ENCODE results near the gene RFC2. TPM values are rescaled to one million over a fixed set of nuclear protein-coding genes. Genes with fewer than 3 reads are reported as not detected.

The RFC2 gene
- total and polyA plus RNA-seq, 8 donors: 8.1 to 11.4 (median 9.3) TPM

DNA sequence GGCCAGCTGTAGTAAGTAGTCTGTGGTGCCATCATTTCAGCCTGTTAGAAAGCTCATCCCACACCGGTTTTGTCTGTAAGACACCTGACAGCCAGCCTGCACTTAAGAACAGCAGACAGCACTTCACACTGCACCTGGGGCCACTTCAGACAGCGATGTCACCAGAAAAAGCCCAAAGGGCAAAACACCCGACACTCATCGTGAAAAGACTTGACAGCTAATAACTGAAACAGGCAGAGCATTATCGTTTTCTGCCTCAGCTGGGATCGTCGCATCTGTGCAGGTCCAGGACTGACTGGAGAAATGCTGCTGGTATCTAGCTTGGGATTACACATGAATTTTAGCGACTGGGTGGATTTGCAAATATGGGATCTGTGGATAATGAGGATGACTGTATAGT lies 61.1 kb downstream of the RFC2 start:
- 85 to 86% methylated on average over 8 of the region's 8 CpGs for WGBS, 2 donors
- no peak overlapping the region for H3K4me3 ChIP-seq
- H3K9me3 ChIP-seq: no peaks in the 10 kb centered on the region
- TF ChIP-seq, protein P1, sequence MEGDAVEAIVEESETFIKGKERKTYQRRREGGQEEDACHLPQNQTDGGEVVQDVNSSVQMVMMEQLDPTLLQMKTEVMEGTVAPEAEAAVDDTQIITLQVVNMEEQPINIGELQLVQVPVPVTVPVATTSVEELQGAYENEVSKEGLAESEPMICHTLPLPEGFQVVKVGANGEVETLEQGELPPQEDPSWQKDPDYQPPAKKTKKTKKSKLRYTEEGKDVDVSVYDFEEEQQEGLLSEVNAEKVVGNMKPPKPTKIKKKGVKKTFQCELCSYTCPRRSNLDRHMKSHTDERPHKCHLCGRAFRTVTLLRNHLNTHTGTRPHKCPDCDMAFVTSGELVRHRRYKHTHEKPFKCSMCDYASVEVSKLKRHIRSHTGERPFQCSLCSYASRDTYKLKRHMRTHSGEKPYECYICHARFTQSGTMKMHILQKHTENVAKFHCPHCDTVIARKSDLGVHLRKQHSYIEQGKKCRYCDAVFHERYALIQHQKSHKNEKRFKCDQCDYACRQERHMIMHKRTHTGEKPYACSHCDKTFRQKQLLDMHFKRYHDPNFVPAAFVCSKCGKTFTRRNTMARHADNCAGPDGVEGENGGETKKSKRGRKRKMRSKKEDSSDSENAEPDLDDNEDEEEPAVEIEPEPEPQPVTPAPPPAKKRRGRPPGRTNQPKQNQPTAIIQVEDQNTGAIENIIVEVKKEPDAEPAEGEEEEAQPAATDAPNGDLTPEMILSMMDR (IDR thresholded peaks at IDR 0.05): no peak
- intact Hi-C loops (cut with DNase I): no loop called here
- no peak for DNase-seq
- H3K27ac ChIP-seq: no peak overlapping the region
- peaks cover 0 to 69% (median 54%) of the 10 kb centered on the region in 3 donors for H3K36me3 ChIP-seq
- no peak for ATAC-seq
- FAIRE-seq: no peak
- H3K4me1 ChIP-seq: peaks cover 0 to 5% (median 0%) of the 10 kb centered on the region in 3 donors
- no peaks in the 10 kb centered on the region for H3K27me3 ChIP-seq

DNA sequence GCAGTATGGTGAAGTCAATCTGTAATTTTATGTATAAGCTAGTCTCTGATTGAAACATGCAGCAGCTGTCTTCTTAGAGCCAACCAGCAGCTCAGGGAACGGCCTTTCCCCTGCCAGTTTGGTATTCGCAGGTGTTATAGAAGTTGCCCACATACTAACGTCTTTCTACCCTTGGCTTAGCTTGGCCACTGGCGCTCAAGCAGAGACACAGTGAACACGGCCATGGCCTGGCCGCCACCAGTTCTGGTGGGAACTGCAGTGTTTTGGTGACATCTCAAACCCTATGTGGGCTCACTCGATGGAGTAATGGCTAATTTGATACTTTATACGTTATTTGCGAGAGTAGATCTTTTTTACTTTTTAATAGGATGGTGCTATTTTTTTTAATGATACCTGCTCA lies 63.0 kb downstream of the RFC2 start:
- ATAC-seq (no peak), FAIRE-seq (no peak), DNase-seq (no peak)
- Histone ChIP-seq H3K4me3 (no peak overlapping the region), H3K27me3 (no peaks in the 10 kb centered on the region), H3K4me1 (peaks cover 10 to 17% (median 12%) of the 10 kb centered on the region in 3 donors), H3K36me3 (peaks cover 0 to 69% (median 47%) of the 10 kb centered on the region in 3 donors), H3K9me3 (no peaks in the 10 kb centered on the region), H3K27ac (no peak overlapping the region)
- TF ChIP-seq, protein P1 (IDR thresholded peaks at IDR 0.05): no peak
- intact Hi-C loops (cut with DNase I): no loop called here
- WGBS, 2 donors: 91 to 93% methylated on average over 9 of the region's 9 CpGs

DNA sequence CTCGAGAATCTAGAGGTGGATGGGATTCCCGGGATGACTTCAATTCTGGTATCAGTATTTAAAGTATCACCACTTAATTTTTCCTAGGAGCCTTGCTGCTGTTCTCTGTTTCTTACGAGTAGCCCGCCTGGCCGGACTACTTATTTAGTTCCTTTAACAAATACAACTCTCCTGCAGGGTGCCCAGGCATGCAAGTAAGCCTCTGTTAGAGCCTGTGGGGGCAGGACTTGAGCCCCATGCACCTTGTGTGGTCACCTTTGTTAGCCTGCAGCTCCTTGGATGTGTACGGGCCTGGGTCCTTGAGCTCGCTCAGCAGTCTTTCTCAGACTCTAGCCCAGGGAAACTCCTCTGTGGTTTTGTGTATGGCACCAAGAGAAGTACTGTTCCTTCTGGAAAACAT lies 63.9 kb downstream of the RFC2 start:
- H3K36me3 ChIP-seq: peaks cover 0 to 69% (median 47%) of the 10 kb centered on the region in 3 donors

DNA sequence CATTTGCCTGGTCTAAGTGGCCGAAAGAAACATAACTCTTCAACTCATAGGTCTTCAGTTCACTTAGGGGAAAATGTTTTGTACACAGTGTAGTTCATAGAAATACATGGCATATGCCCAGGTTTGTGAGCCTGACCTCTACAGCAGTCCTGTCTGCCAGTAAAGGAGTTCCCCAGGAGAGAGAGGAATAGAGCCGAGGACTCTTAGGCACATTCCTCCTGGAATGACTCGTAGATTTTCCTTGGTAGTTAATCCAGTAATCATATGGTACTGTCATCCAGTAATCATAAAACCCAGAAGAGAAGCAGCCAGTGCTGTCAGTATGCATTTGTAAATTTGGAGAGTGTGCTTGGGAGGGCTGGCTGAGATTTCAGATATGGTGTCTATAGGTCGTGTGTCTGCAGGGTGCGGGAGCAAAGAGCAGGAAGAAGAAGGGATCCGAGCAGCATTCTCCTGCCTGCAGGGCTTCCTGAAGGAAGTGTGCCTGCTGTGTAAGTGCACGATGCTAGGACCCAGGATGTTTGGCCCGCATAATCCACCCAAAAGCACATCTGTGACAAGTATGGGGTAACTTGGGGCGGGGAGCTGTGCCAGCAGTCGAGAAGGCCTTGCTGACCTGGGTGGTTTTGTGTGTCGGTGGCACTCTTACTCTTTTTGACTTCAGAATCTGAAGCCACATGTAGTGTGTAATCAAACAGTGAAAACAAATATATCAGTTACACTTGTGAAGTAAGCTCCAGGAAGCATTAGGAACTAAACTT lies 66.1 kb downstream of the RFC2 start:
- intact Hi-C loops (cut with DNase I): loop anchor here in 1 of 3 donors (10.0 kb wide), 1 partner anchor 123 kb away; no protein-coding TSS in a partner anchor
- no peak overlapping the region for H3K27ac ChIP-seq
- peaks cover 29 to 39% (median 38%) of the 10 kb centered on the region in 3 donors for H3K4me1 ChIP-seq
- 58 to 61% methylated on average over 11 of the region's 11 CpGs for WGBS, 2 donors
- no peak overlapping the region for H3K4me3 ChIP-seq
- DNase-seq (no peak), FAIRE-seq (no peak), ATAC-seq (no peak)
- peaks cover 0 to 49% (median 32%) of the 10 kb centered on the region in 3 donors for H3K36me3 ChIP-seq
- TF ChIP-seq, protein P1 (IDR thresholded peaks at IDR 0.05): no peak
- H3K9me3 ChIP-seq: no peaks in the 10 kb centered on the region
- H3K27me3 ChIP-seq: no peaks in the 10 kb centered on the region

More for the DNA sequence above, 63.9 kb downstream of the RFC2 start:
- DNase-seq (no peak), ATAC-seq (no peak), FAIRE-seq (no peak)
- no peaks in the 10 kb centered on the region for H3K27me3 ChIP-seq
- H3K4me1 ChIP-seq: peaks cover 19 to 26% (median 21%) of the 10 kb centered on the region in 3 donors
- WGBS, 2 donors: 88 to 89% methylated on average over 7 of the region's 7 CpGs
- no peak overlapping the region for H3K4me3 ChIP-seq
- TF ChIP-seq, protein P1 (IDR thresholded peaks at IDR 0.05): no peak
- no peaks in the 10 kb centered on the region for H3K9me3 ChIP-seq
- no peak overlapping the region for H3K27ac ChIP-seq
- intact Hi-C loops (cut with DNase I): no loop called here

DNA sequence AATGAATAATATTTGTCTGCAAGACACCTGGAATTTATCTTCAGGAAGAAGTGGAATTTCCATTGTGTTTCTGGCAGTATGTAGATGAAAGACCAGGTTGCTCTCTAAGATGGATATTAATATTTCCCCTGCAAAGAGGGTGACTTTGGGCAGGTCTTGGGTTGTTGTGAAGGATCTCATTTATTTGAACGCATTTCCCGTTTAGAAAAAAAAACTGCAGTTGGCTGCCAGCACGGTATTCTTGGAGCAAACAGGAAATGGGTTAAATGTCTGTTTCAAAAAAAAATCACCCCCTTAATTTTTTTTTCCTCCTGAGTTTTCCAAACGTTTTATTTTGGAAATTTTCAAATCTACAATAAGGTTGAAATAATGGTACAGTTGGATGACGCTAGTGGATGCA lies 68.6 kb downstream of the RFC2 start:
- TF ChIP-seq, protein P1 (IDR thresholded peaks at IDR 0.05): no peak
- Histone ChIP-seq H3K36me3 (peaks cover 0 to 26% (median 20%) of the 10 kb centered on the region in 3 donors), H3K4me1 (peaks cover 48 to 53% (median 51%) of the 10 kb centered on the region in 3 donors), H3K27me3 (no peaks in the 10 kb centered on the region), H3K9me3 (no peaks in the 10 kb centered on the region), H3K4me3 (no peak overlapping the region), H3K27ac (peak overlapping the region in 1 of 4 donors; percentile 8)
- no peak for ATAC-seq
- no peak for DNase-seq
- no peak for FAIRE-seq
- 10 to 11% methylated on average over 5 of the region's 5 CpGs for WGBS, 2 donors
- intact Hi-C loops (cut with DNase I): loop anchor here in 1 of 3 donors (10.0 kb wide), 1 partner anchor 121 kb away; no protein-coding TSS in a partner anchor

Measured in pancreas (tissue), 10 donors.